Loucy (cell line): ENCODE data around the gene SLC27A4.

Experiments used
- H2AFZ ChIP-seq: fragments of 200-600 bp; sonication (generic); 2 replicates; pipeline ENCODE4 v1.6.0; 2016; ENCODE audit warnings: antibody characterized with exemption, mild to moderate bottlenecking, low read length, moderate library complexity
- H3F3A ChIP-seq: fragments of 200-600 bp; 2 replicates; pipeline ENCODE4 v1.6.0; 2016; ENCODE audit warnings: antibody characterized with exemption, low read depth, mild to moderate bottlenecking
- H3K27me3 ChIP-seq: fragments of 200-600 bp; sonication (generic); 2 replicates; pipeline ENCODE4 v1.6.1; 2014; ENCODE audit warnings: low read length, mild to moderate bottlenecking; ENCODE audit not compliant: insufficient read depth, poor library complexity, severe bottlenecking
- H3K36me3 ChIP-seq: fragments of 200-600 bp; sonication (generic); 2 replicates; pipeline ENCODE4 v1.6.1; 2016; ENCODE audit warnings: low read length; ENCODE audit not compliant: insufficient read depth
- H3K4me1 ChIP-seq: fragments of 200-600 bp; sonication (generic); 2 replicates; pipeline ENCODE4 v1.5.1; 2014; ENCODE audit warnings: low read length, mild to moderate bottlenecking; ENCODE audit not compliant: insufficient read depth, poor library complexity, severe bottlenecking
- H3K4me2 ChIP-seq: fragments of 200-600 bp; sonication (generic); 2 replicates; pipeline ENCODE4 v1.6.0; 2014; ENCODE audit warnings: antibody characterized with exemption, low read length, low read depth, mild to moderate bottlenecking; ENCODE audit not compliant: poor library complexity, severe bottlenecking
- H3K4me3 ChIP-seq: fragments of 200-600 bp; sonication (generic); 2 replicates; pipeline ENCODE4 v1.5.1; 2014; ENCODE audit warnings: low read length, mild to moderate bottlenecking, mixed read lengths; ENCODE audit not compliant: poor library complexity, severe bottlenecking
- H3K79me2 ChIP-seq: fragments of 200-600 bp; sonication (generic); 2 replicates; pipeline ENCODE4 v1.6.1; 2014; ENCODE audit warnings: low read length; ENCODE audit not compliant: insufficient read depth
- H3K9ac ChIP-seq: fragments of 200-600 bp; sonication (generic); 2 replicates; pipeline ENCODE4 v1.6.0; 2014; ENCODE audit warnings: mild to moderate bottlenecking, low read depth, low read length, moderate library complexity; ENCODE audit not compliant: poor library complexity, severe bottlenecking
- H3K9me2 ChIP-seq: fragments of 200-600 bp; sonication (generic); replicated peaks from 2 replicates; pipeline ENCODE4 v1.6.1; 2016; ENCODE audit warnings: low read depth, low read length, mixed read lengths
- H3K9me3 ChIP-seq: fragments of 200-600 bp; sonication (generic); 2 replicates; pipeline ENCODE4 v1.6.1; 2014; ENCODE audit warnings: mild to moderate bottlenecking, antibody characterized with exemption, low read length, low read depth; ENCODE audit not compliant: insufficient read depth
- H4K20me1 ChIP-seq: fragments of 200-600 bp; sonication (generic); 2 replicates; pipeline ENCODE4 v1.6.0; 2014; ENCODE audit warnings: antibody characterized with exemption, low read length, mild to moderate bottlenecking; ENCODE audit not compliant: insufficient read depth, poor library complexity, severe bottlenecking
- EZH2phosphoT487 ChIP-seq: fragments of 200-600 bp; IDR thresholded peaks from 2 replicates; pipeline ENCODE4 v1.6.1; 2018; ENCODE audit warnings: antibody characterized with exemption, mild to moderate bottlenecking, moderate library complexity, borderline replicate concordance
- TF ChIP-seq, protein P1 (sequence below): fragments of 200-600 bp; sonication (generic); conservative IDR thresholded peaks from 2 replicates; pipeline ENCODE4 v1.5.1; 2014; ENCODE audit warnings: mild to moderate bottlenecking, antibody characterized with exemption, low read length

The SLC27A4 gene

DNA sequence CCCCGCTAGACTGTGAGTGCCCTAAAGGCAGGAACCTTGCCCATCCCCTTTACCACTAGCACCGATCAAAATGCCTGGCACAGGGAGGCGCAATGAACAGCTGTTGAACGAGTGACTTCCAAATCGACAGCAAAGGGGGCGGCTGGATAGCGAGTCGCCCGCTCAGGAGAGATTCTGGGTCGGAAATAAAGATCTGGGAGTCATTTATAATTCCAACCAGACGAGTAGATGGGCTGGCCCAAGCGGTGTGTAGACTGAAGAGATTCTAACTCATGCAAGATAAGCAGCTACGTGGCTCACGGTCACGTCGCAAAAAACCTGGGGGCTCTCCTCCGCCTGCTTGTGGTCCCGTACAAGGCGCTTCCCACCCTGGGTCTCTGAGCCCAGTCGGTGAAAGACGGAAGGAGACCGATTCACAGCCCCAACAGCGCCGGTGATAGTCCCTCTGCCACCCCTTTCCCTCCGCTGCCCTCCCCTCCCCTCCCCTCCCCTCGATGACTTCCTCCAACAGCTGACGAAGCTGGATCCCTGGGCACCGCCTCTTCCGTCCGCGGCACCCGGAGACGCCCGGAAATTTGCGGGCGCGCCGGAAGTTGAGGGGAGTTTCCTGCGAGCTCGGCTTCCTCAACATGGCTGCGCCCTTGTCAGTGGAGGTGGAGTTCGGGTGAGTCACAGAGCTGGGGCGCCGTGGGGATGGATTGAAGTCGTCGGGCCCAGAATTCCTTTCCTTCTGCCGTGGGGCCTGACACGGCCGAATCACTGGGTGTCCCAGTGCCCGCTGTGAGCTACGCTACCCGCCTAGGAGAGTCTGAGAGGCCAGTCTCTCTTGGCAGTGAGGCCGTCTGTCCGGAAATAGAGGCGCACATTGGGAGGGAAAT, 30.7 kb downstream of the SLC27A4 start, which contains the start of gene URM1:
URM1 (plus strand) TSS at position 623 of the 878 bp plus-strand sequence; CDS start at position 630, 7 bp downstream.
- no peaks in the 10 kb centered on the region for H3K36me3 ChIP-seq
- peak within 1 kb of the TSS; percentile 88 for H3K4me2 ChIP-seq
- H3K9ac ChIP-seq, result peak within 1 kb of the TSS; percentile 81
- H3K4me3 ChIP-seq, result peak within 1 kb of the TSS; percentile 90
- H3K9me2 ChIP-seq, result no peaks in the 10 kb centered on the region
- H3F3A ChIP-seq, result no peaks in the 10 kb centered on the region
- H3K4me1 ChIP-seq, result peaks cover 14% of the 10 kb centered on the region
- no peaks in the 10 kb centered on the region for H3K27me3 ChIP-seq
- H3K79me2 ChIP-seq, result peaks cover 46% of the 10 kb centered on the region
- no peaks in the 10 kb centered on the region for H3K9me3 ChIP-seq
- peak within 1 kb of the TSS; percentile 92 for H2AFZ ChIP-seq
- no peaks in the 10 kb centered on the region for H4K20me1 ChIP-seq
- TF ChIP-seq EZH2phosphoT487, result no peak
- TF ChIP-seq, protein P1, sequence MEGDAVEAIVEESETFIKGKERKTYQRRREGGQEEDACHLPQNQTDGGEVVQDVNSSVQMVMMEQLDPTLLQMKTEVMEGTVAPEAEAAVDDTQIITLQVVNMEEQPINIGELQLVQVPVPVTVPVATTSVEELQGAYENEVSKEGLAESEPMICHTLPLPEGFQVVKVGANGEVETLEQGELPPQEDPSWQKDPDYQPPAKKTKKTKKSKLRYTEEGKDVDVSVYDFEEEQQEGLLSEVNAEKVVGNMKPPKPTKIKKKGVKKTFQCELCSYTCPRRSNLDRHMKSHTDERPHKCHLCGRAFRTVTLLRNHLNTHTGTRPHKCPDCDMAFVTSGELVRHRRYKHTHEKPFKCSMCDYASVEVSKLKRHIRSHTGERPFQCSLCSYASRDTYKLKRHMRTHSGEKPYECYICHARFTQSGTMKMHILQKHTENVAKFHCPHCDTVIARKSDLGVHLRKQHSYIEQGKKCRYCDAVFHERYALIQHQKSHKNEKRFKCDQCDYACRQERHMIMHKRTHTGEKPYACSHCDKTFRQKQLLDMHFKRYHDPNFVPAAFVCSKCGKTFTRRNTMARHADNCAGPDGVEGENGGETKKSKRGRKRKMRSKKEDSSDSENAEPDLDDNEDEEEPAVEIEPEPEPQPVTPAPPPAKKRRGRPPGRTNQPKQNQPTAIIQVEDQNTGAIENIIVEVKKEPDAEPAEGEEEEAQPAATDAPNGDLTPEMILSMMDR, result peak; percentile 25; the same call in 1 of the 2 replicates

DNA sequence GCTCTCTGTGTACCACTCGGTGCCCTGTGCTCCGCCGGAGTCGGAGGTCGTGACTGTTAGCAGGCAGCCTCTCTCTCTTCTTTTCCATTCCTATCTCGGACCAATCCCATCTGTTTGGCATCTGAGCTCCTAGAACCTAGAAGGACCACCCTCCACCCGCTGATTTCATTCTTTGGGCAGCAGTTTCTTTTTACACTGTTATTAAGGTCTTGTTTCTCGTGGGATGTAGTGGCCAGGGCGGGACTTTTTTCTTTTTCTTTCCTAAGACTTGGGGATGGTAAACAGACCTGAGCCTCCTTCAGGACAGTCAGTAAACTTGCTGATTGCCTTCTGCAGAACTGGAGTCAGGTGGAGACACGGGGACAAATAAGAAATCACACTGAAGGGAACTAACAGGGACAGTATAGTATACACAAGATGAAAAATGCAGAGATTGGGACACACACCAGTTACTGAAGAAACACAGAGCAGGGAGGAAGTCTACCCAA, 31.3 kb downstream of the SLC27A4 start:
- TF ChIP-seq EZH2phosphoT487, result no peak
- TF ChIP-seq, protein P1, result no peak
- Histone ChIP-seq H3K4me2 (peak overlapping the region; percentile 78), H3K27me3 (no peaks in the 10 kb centered on the region), H2AFZ (peak overlapping the region; percentile 84), H4K20me1 (no peaks in the 10 kb centered on the region), H3K9ac (peak overlapping the region; percentile 81), H3K9me3 (no peaks in the 10 kb centered on the region), H3K36me3 (no peaks in the 10 kb centered on the region), H3K4me1 (peaks cover 14% of the 10 kb centered on the region), H3K9me2 (no peaks in the 10 kb centered on the region), H3F3A (no peaks in the 10 kb centered on the region), H3K79me2 (peaks cover 49% of the 10 kb centered on the region), H3K4me3 (peak overlapping the region; percentile 90)

DNA sequence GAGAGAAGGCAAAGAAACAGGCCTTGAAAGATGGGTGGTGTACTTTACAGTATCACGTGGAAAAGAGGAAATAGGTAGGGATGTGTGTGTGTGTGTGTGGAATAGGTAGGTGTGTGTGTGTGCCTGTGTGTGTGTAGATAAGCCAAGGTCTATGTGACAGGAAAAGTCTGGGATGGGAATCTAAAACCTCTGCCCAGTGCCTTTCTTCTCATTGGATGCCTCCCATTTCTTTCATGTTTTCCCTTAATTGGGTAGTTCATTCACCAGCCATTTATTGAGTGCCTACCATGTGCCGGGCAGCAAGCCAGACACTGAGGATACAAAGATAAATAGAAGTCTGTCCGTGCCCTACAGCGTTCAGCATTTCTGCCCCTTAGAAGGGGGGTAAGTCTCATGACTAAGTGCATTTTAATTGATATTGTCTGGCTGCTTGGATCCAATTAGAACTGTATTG, 31.9 kb downstream of the SLC27A4 start:
- H3K9me2 ChIP-seq, result no peaks in the 10 kb centered on the region
- H3K9me3 ChIP-seq, result no peaks in the 10 kb centered on the region
- peak overlapping the region; percentile 78 for H3K4me2 ChIP-seq
- H3K79me2 ChIP-seq, result peaks cover 53% of the 10 kb centered on the region
- no peaks in the 10 kb centered on the region for H3F3A ChIP-seq
- peak overlapping the region; percentile 81 for H3K9ac ChIP-seq
- no peaks in the 10 kb centered on the region for H3K36me3 ChIP-seq
- no peak overlapping the region for H2AFZ ChIP-seq
- H4K20me1 ChIP-seq, result no peaks in the 10 kb centered on the region
- peaks cover 14% of the 10 kb centered on the region for H3K4me1 ChIP-seq
- no peaks in the 10 kb centered on the region for H3K27me3 ChIP-seq
- TF ChIP-seq, protein P1, result no peak
- no peak for TF ChIP-seq EZH2phosphoT487
- peak overlapping the region; percentile 90 for H3K4me3 ChIP-seq
